ACHN (cell line): ENCODE results near the gene DR1.
"Not testable (repeated sequence)": the region's sequence is repeated elsewhere in the genome, so short reads cannot be mapped to it uniquely, and the experiment has no call there.

Experiments used
- DNase-seq: peaks from one replicate; pipeline ENCODE4 v3.0.0-alpha.2; 2015
- in situ Hi-C: cut with HindIII; loops from 2 replicates; pipeline ENCODE4 v1.10.0; 2017; ENCODE audit warnings: low sequenced_read_pairs, low pct_ligation_motif_present, low pct_unique_long_range_greater_than_20kb

Gene DR1

GRCh38 chr1:93338387-93339146 lies 7.1 kb upstream of the DR1 start:
- DNase-seq: peak; percentile 35

GRCh38 chr1:93339171-93339697 lies 6.5 kb upstream of the DR1 start:
- no peak for DNase-seq
- in situ Hi-C loops: no loop called here

More at GRCh38 chr1:93338387-93339146, 7.1 kb upstream of the DR1 start:
- in situ Hi-C loops: no loop called here

GRCh38 chr1:93340090-93340489 lies 5.6 kb upstream of the DR1 start:
- peak; percentile 5 for DNase-seq
- in situ Hi-C loops: no loop called here

- no peak for DNase-seq
Measured at GRCh38 chr1:93344484-93344883, 1.2 kb upstream of the DR1 start.

GRCh38 chr1:93344886-93345632 lies 648 bp upstream of the DR1 start:
- DNase-seq: peak; percentile 23
- in situ Hi-C loops: no loop called here

More at GRCh38 chr1:93344484-93344883, 1.2 kb upstream of the DR1 start:
- in situ Hi-C loops: no loop called here

- in situ Hi-C loops: no loop called here
- peak; percentile 39 for DNase-seq
Measured at GRCh38 chr1:93346421-93346993, 800 bp downstream of the DR1 start.

GRCh38 chr1:93347334-93347899 lies 1.7 kb downstream of the DR1 start:
- in situ Hi-C loops: no loop called here
- DNase-seq: no peak

DNA sequence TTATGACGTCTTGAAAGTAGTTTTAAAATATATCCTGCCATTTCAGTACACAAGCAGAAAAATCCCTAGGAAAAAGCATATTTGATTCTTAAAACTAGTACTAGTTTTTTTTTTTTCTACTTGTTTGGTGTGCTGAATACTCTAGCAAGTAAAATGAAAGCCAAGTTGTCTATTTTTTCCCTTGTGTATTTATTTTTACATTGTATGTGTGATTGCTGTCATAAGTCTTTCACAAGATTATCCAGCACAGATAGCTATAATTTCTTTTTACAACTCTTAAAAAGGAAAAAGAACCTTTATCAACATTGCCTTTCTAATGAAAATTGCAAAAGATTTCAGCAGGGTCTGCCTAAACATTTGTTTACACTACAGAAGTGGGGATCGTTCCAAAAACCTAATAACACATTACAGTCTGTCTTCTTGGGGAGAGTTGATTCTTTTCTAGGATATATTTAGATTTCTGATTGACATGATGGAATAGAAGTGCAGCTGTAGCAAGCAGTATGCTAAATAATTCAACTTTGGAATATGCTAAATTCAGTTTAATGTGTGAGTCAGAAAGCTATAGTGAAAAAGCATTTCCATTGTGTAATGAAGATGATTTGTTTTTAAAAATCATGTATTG lies 2.5 kb downstream of the DR1 start:
- DNase-seq: no peak
- in situ Hi-C loops: no loop called here

DNA sequence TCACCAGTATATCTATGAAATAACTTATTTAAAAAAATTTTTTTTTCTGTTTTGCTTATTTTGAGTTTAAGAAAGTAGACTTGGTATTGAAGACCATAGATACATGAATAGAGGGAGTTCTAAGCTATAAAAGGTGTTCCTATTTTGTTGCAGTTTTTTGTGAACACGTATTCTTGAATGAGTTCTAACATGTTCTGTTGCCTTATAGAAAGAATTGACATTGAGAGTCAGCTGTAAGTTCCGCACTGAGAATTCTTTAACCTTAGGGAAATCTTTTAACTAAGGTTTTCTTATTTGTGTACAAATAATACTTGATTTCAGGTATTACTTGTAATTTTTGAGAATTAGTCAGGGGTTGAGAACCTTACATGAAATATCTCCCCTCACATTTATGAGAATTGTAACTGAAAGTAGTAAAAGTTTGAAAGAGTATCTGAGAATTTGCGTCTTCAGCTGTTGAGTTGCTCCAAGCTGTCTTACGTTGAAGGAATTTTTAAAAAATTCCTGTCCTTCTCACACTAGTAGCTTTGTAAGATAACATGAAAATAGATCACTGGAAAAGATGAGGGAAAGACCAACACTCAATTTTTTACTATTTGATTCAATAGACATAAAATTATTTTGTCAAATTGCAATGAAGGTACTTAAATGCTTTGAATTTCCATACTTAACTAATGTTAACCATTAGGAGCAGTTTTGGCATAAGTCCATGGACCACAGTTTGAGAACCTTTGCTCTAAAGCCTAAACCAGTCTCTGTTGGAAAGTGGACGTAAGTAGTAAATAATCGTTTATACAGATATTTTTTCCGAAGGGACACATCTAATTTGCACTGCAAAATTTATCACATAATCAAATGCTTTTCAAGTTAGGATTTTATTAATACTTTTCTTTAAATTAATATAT lies 3.8 kb downstream of the DR1 start:
- DNase-seq: peak; percentile 9
- in situ Hi-C loops: no loop called here

DNA sequence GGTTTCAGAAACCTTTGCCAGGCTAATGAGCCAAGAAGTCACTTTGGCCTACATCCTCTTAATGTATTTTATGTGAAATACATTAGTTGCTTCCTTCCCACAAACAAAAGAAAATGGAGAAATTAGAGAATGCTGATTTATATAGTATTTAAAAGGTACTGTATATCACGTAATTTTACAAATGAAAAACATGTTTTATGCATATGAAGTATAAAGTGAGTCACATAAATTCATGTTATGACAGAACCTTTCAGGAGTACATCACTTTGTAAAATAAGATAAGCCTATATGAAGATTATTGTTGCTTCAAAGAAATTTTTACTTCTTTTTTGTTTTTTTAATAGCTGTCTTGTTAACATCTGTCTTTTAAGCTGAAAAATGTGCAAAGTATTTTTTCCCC lies 4.6 kb downstream of the DR1 start:
- in situ Hi-C loops: no loop called here

DNA sequence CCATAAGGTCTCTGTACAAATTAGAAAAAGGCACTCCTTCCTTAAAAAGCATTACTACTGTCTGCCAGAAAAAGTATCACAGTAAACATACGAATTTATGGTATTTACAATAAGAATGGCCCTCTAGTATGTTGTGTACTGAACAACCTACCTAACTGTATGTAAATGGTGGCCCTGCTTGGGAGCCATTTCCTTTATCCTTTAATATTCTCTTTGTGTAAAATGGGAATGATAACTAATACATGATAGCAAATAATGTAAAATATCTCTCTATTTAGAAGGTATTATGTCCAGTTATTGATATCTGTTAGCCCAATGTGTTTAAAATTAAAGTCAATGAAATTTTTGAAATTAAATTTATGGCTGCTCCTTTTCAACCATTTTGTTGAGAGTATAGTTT lies 5.2 kb downstream of the DR1 start:
- in situ Hi-C loops: no loop called here
- no peak for DNase-seq

More for the DNA sequence above, 4.6 kb downstream of the DR1 start:
- DNase-seq: no peak

DNA sequence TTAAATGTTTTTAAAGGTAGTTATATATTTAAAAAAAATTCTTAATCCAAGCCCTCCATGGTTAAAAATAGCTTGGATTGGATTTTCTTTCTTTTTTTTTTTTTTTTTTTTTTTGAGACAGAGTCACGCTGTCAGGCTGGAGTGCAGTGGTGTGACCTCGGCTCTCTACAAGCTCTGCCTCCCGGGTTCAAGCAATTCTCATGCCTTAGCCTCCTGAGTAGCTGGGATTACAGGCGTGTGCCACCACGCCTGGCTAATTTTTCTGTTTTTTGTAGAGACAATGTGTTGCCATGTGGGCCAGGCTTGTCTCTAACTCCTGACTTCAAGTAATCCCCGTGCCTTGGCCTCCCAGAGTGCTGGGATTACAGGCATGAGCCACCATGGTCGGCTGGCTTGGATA lies 5.6 kb downstream of the DR1 start:
- DNase-seq, in situ Hi-C loops: not testable (repeated sequence)

DNA sequence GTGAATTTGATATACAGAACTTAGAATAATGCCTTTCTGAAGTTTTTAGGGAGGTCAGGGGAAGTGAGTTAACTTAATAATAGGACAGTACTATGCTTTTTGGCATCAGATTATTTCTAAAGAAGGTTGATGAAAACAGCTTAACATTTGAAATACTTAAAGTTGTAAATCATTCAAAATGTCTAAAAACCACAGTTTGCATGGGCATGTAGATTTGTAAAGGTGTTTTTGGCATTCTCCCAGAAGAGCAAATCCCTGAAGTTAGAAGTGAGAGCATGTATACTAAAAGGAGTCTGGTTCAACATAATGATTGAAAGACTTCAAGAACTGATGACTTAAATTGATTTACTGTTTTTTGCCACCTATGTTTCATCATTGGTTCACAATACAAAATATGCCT lies 6.7 kb downstream of the DR1 start:
- DNase-seq: no peak
- in situ Hi-C loops: no loop called here

DNA sequence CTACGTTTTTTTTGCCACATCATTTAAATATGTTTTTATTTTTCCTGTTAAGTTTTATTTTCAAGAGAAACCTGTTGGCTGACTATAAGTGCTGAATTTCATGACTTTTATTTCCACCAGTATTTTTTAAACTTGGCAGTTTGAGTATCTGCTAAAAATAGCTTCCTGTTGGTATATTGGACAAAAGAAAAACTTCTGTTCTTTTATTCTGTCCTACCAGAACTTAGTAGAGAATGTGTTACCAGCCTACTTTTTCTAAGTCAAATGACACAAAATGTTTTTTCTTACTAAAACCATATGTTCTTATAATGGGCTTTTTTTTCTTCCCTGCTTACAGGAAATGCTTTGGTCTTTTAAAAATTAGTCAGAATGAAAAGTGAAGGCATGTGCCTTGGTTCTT lies 7.6 kb downstream of the DR1 start:
- DNase-seq: no peak
- in situ Hi-C loops: no loop called here

GRCh38 chr1:93354749-93355148 lies 9.0 kb downstream of the DR1 start:
- in situ Hi-C loops: no loop called here
- DNase-seq: no peak

DNA sequence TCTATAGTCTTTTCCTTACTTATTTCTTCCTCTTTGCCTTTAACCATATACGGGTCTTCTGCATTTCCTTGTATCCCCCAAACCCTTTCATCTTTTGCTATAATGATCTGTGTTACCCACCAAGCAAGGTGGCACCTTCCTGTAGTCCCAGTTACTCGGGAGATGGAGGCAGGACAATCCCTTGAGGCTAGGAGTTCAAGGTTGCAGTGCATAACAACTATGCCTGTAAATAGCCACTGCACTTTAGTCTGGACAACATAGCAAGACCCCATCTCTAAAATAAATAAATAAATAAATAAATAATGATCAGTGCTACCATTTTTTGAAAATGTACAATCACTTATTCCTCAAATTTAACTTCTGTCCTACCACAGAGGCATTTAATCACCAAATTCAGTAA lies 11.5 kb downstream of the DR1 start:
- DNase-seq: no peak
- in situ Hi-C loops: no loop called here

- no peak for DNase-seq
- in situ Hi-C loops: no loop called here
Measured at GRCh38 chr1:93358293-93358692, 12.6 kb downstream of the DR1 start.

DNA sequence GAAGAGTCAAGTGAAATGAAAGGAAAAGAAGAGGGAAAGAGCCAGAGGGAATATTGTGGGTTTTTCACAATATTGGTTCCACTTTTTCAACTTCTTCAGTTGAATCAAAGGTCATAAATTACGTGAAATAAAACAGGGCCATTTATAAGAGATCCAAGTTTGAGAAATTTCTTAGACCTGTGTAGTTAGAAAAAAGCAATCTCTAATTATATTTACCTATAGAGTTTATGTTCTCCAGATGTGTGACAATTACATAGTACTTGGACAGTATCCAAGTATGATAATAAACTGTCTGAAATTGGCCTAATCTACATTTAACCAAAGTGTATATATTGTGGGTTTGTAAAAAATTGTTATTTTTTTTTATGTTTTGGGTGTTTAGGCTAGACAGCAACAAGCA lies 14.4 kb downstream of the DR1 start:
- DNase-seq: no peak
- in situ Hi-C loops: no loop called here
